HEK293 (cell line): ENCODE results near the gene TOP3B.
A peak's percentile ranks its signal among the peaks of the same experiment; 100 is the strongest.

Experiments used
- CTCF ChIA-PET: fragments of 350-600 bp; formaldehyde crosslinking; extraction: SDS; loops from one replicate; lab custom pipeline; 2021; ENCODE audit warnings: antibody characterized with exemption; lab: Yijun Ruan, JAX
- POLR2A ChIA-PET: fragments of 300-600 bp; formaldehyde crosslinking; extraction: SDS; loops from one replicate; lab custom pipeline; 2020; ENCODE audit warnings: antibody characterized with exemption, inconsistent platforms; lab: Yijun Ruan, JAX
- H3K27ac ChIP-seq: fragments of 200-500 bp; sonication (Bioruptor generic); 2 replicates; pipeline ENCODE4 v1.5.1; 2014; ENCODE audit warnings: low read depth, low read length, control low read depth, inconsistent platforms; ENCODE audit errors: extremely low read depth
- H3K36me3 ChIP-seq, 2 experiments: fragments of 200-500 bp in 1 of 2; sonication (Bioruptor generic) in 1 of 2; 1 replicate in 1 of 2; 2 replicates in 1 of 2; pipeline ENCODE4 v1.5.1; 2014 to 2017; ENCODE audit warnings: inconsistent platforms in 2 of 2, low read length in 2 of 2; ENCODE audit not compliant: control insufficient read depth in 2 of 2, insufficient read depth in 1 of 2
- H3K4me1 ChIP-seq: fragments of 200-500 bp; sonication (Bioruptor generic); 2 replicates; pipeline ENCODE4 v1.5.1; 2014; ENCODE audit warnings: mild to moderate bottlenecking, low read length, inconsistent platforms; ENCODE audit not compliant: control insufficient read depth, insufficient read depth
- H3K4me3 ChIP-seq: 2 replicates; pipeline ENCODE4 v1.5.1; 2011; ENCODE audit warnings: low read depth, mild to moderate bottlenecking, control low read depth, low read length, moderate library complexity
- H3K9me3 ChIP-seq: fragments of 200-500 bp; sonication (Bioruptor generic); 2 replicates; pipeline ENCODE4 v1.5.1; 2014; ENCODE audit warnings: low read depth, low read length, inconsistent platforms; ENCODE audit not compliant: control insufficient read depth, insufficient read depth
- GLIS2 ChIP-seq: fragments of 450-650 bp; formaldehyde crosslinking; IDR thresholded peaks from 2 replicates; pipeline ENCODE4 v1.5.1; 2016; ENCODE audit warnings: missing biosample characterization, missing genetic modification characterization
- KLF8 ChIP-seq: fragments of 450-650 bp; formaldehyde crosslinking; IDR thresholded peaks from 2 replicates; pipeline ENCODE4 v1.5.1; 2016; ENCODE audit warnings: missing biosample characterization, missing genetic modification characterization
- MEIS1 ChIP-seq: sonication (generic); formaldehyde crosslinking; IDR thresholded peaks from 2 replicates; pipeline ENCODE4 v1.8.1; 2022; ENCODE audit warnings: missing genetic modification reagents, mild to moderate bottlenecking, borderline replicate concordance
- OVOL3 ChIP-seq: fragments of 450-650 bp; formaldehyde crosslinking; IDR thresholded peaks from 2 replicates; pipeline ENCODE4 v1.5.1; 2016; ENCODE audit warnings: missing biosample characterization, missing genetic modification characterization
- PRDM1 ChIP-seq: fragments of 450-650 bp; formaldehyde crosslinking; IDR thresholded peaks from 2 replicates; pipeline ENCODE4; 2016; ENCODE audit warnings: missing biosample characterization, missing genetic modification characterization
- SP3 ChIP-seq: fragments of 450-650 bp; formaldehyde crosslinking; IDR thresholded peaks from 2 replicates; pipeline ENCODE4 v1.5.1; 2016; ENCODE audit warnings: missing biosample characterization, missing genetic modification characterization
- ZBTB11 ChIP-seq: fragments of 450-650 bp; formaldehyde crosslinking; conservative IDR thresholded peaks from 2 replicates; pipeline ENCODE4 v1.5.1; 2016; ENCODE audit warnings: low read depth, missing biosample characterization, missing genetic modification characterization
- ZBTB48 ChIP-seq: fragments of 450-650 bp; formaldehyde crosslinking; IDR thresholded peaks from 2 replicates; pipeline ENCODE4 v1.5.1; 2016; ENCODE audit warnings: missing biosample characterization, missing genetic modification characterization
- ZFHX2 ChIP-seq: fragments of 450-650 bp; formaldehyde crosslinking; conservative IDR thresholded peaks from 2 replicates; pipeline ENCODE4 v1.5.1; 2016; ENCODE audit warnings: missing biosample characterization, missing genetic modification characterization
- ZNF239 ChIP-seq: fragments of 450-650 bp; formaldehyde crosslinking; IDR thresholded peaks from 2 replicates; pipeline ENCODE4 v1.5.1; 2016; ENCODE audit warnings: missing biosample characterization, missing genetic modification characterization
- ZNF341 ChIP-seq: fragments of 450-650 bp; formaldehyde crosslinking; IDR thresholded peaks from 2 replicates; pipeline ENCODE4; 2016; ENCODE audit warnings: low read depth, missing biosample characterization, missing genetic modification characterization
- ZNF394 ChIP-seq: fragments of 450-650 bp; formaldehyde crosslinking; IDR thresholded peaks from 2 replicates; pipeline ENCODE4 v1.5.1; 2016; ENCODE audit warnings: missing biosample characterization, missing genetic modification characterization, mild to moderate bottlenecking, moderate library complexity, borderline replicate concordance
- ZNF510 ChIP-seq: fragments of 450-650 bp; formaldehyde crosslinking; IDR thresholded peaks from 2 replicates; pipeline ENCODE4 v1.5.1; 2018; ENCODE audit warnings: mild to moderate bottlenecking, missing genetic modification characterization, missing biosample characterization; ENCODE audit not compliant: insufficient replicate concordance
- ZNF626 ChIP-seq: fragments of 450-650 bp; sonication (Bioruptor Pico); formaldehyde crosslinking; IDR thresholded peaks from 2 replicates; pipeline ENCODE4 v1.5.1; 2018; ENCODE audit warnings: missing biosample characterization, missing genetic modification characterization, inconsistent platforms
- ZNF776 ChIP-seq: fragments of 450-650 bp; formaldehyde crosslinking; IDR thresholded peaks from 2 replicates; pipeline ENCODE4 v1.5.0; 2017; ENCODE audit warnings: missing biosample characterization, missing genetic modification characterization, borderline replicate concordance

TOP3B gene

GRCh38 chr22:21949948-21950347 lies 32.6 kb downstream of the TOP3B start (continued):
- TF ChIP-seq ZBTB11 (no peak), ZNF626 (tag by site-specific recombination) (no peak), ZNF510 (tag by site-specific recombination) (no peak)

GRCh38 chr22:21949569-21949918 lies 33.0 kb downstream of the TOP3B start:
- CTCF ChIA-PET: interaction anchor here (0.7 to 8.2 kb wide), 5 partner anchors 10 to 286 kb away, joined by 3 to 120 read pairs (median 3); no protein-coding TSS in a partner anchor
- H3K9me3 ChIP-seq: no peaks in the 10 kb centered on the region
- POLR2A ChIA-PET: no interaction called here
- H3K27ac ChIP-seq: no peak overlapping the region
- no peaks in the 10 kb centered on the region for H3K4me1 ChIP-seq
- no peak overlapping the region for H3K4me3 ChIP-seq
- H3K36me3 ChIP-seq: peaks cover 0 to 19% of the 10 kb centered on the region in 2 experiments; a peak in 1 of 3 replicates
- no peak for TF ChIP-seq ZNF239
- TF ChIP-seq OVOL3 (tag by site-specific recombination): no peak
- TF ChIP-seq ZNF776 (tag by site-specific recombination): no peak
- no peak for TF ChIP-seq SP3 (tag by site-specific recombination)
- no peak for TF ChIP-seq MEIS1 (CRISPR knock-in tag)
- no peak for TF ChIP-seq KLF8 (tag by site-specific recombination)
- no peak for TF ChIP-seq ZNF394

GRCh38 chr22:21948824-21949568 lies 33.6 kb downstream of the TOP3B start:
- no peaks in the 10 kb centered on the region for H3K4me1 ChIP-seq
- CTCF ChIA-PET: interaction anchor here (1.1 to 8.2 kb wide), 4 partner anchors 10 to 287 kb away, joined by 3 to 120 read pairs (median 3); no protein-coding TSS in a partner anchor
- POLR2A ChIA-PET: no interaction called here

GRCh38 chr22:21948390-21948789 lies 34.2 kb downstream of the TOP3B start:
- TF ChIP-seq GLIS2: peak; percentile 42; the same call in 1 of the 2 replicates
- no peak for TF ChIP-seq ZNF341 (tag by site-specific recombination)
- peak; percentile 37; the same call in 1 of the 2 replicates for TF ChIP-seq ZFHX2
- peaks cover 0 to 30% of the 10 kb centered on the region in 2 experiments; a peak in 1 of 3 replicates for H3K36me3 ChIP-seq
- no peak overlapping the region for H3K4me3 ChIP-seq
- CTCF ChIA-PET: interaction anchor here (0.6 to 8.2 kb wide), 4 partner anchors 9 to 1429 kb away, joined by 3 to 120 read pairs (median 4); no protein-coding TSS in a partner anchor
- POLR2A ChIA-PET: no interaction called here
- no peak overlapping the region for H3K27ac ChIP-seq
- no peaks in the 10 kb centered on the region for H3K4me1 ChIP-seq
- no peaks in the 10 kb centered on the region for H3K9me3 ChIP-seq

More at GRCh38 chr22:21948824-21949568, 33.6 kb downstream of the TOP3B start:
- H3K36me3 ChIP-seq: peaks cover 0 to 24% of the 10 kb centered on the region in 2 experiments; a peak in 1 of 3 replicates
- H3K4me3 ChIP-seq: no peak overlapping the region
- TF ChIP-seq ZBTB48 (tag by site-specific recombination) (no peak), PRDM1 (tag by site-specific recombination) (0 out of 2 replicates have a peak, but pooled peaks have one; percentile 5)
- H3K27ac ChIP-seq: no peak overlapping the region
- H3K9me3 ChIP-seq: no peaks in the 10 kb centered on the region
